ENCODE measurements around the gene PPP1R7.

PPP1R7 gene

GRCh38 chr2:241102239-241102803, 47.9 kb upstream of the PPP1R7 start, which contains the start of gene MTERF4 (continued):
- peak; percentile 53 for TF ChIP-seq CTCF (tag by site-specific recombination; IDR thresholded peaks at IDR 0.05)
- peak; percentile 98 for TF ChIP-seq ZNF391 (tag by site-specific recombination; IDR thresholded peaks at IDR 0.05; ENCODE audit: borderline replicate concordance, low read depth)
- TF ChIP-seq ZNF530 (tag by site-specific recombination; IDR thresholded peaks at IDR 0.05; ENCODE audit: low read depth) = no peak
- peak; percentile 97 for TF ChIP-seq ZNF660 (tag by site-specific recombination; IDR thresholded peaks at IDR 0.05)
- no peak for TF ChIP-seq ZNF792 (tag by site-specific recombination; IDR thresholded peaks at IDR 0.05)
- TF ChIP-seq, protein P1, sequence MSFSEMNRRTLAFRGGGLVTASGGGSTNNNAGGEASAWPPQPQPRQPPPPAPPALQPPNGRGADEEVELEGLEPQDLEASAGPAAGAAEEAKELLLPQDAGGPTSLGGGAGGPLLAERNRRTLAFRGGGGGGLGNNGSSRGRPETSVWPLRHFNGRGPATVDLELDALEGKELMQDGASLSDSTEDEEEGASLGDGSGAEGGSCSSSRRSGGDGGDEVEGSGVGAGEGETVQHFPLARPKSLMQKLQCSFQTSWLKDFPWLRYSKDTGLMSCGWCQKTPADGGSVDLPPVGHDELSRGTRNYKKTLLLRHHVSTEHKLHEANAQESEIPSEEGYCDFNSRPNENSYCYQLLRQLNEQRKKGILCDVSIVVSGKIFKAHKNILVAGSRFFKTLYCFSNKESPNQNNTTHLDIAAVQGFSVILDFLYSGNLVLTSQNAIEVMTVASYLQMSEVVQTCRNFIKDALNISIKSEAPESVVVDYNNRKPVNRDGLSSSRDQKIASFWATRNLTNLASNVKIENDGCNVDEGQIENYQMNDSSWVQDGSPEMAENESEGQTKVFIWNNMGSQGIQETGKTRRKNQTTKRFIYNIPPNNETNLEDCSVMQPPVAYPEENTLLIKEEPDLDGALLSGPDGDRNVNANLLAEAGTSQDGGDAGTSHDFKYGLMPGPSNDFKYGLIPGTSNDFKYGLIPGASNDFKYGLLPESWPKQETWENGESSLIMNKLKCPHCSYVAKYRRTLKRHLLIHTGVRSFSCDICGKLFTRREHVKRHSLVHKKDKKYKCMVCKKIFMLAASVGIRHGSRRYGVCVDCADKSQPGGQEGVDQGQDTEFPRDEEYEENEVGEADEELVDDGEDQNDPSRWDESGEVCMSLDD (tag by site-specific recombination; IDR thresholded peaks at IDR 0.05) = peak; percentile 74
- 0 out of 2 replicates have a peak, but pooled peaks have one; percentile 14 for TF ChIP-seq ZNF585B (tag by site-specific recombination; IDR thresholded peaks at IDR 0.05)
- peak; percentile 85 for TF ChIP-seq ZNF24 (tag by site-specific recombination; IDR thresholded peaks at IDR 0.05)
- TF ChIP-seq, protein P2, sequence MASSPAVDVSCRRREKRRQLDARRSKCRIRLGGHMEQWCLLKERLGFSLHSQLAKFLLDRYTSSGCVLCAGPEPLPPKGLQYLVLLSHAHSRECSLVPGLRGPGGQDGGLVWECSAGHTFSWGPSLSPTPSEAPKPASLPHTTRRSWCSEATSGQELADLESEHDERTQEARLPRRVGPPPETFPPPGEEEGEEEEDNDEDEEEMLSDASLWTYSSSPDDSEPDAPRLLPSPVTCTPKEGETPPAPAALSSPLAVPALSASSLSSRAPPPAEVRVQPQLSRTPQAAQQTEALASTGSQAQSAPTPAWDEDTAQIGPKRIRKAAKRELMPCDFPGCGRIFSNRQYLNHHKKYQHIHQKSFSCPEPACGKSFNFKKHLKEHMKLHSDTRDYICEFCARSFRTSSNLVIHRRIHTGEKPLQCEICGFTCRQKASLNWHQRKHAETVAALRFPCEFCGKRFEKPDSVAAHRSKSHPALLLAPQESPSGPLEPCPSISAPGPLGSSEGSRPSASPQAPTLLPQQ (tag by site-specific recombination; IDR thresholded peaks at IDR 0.05) = peak; percentile 89
- TF ChIP-seq IKZF3 (tag by site-specific recombination; IDR thresholded peaks at IDR 0.05) = peak; percentile 67
- TF ChIP-seq ZNF513 (tag by site-specific recombination; IDR thresholded peaks at IDR 0.05) = 0 out of 2 replicates have a peak, but pooled peaks have one; percentile 34
- TF ChIP-seq ZBTB21 (tag by site-specific recombination; IDR thresholded peaks at IDR 0.05) = peak; percentile 55
- TF ChIP-seq, protein P3, sequence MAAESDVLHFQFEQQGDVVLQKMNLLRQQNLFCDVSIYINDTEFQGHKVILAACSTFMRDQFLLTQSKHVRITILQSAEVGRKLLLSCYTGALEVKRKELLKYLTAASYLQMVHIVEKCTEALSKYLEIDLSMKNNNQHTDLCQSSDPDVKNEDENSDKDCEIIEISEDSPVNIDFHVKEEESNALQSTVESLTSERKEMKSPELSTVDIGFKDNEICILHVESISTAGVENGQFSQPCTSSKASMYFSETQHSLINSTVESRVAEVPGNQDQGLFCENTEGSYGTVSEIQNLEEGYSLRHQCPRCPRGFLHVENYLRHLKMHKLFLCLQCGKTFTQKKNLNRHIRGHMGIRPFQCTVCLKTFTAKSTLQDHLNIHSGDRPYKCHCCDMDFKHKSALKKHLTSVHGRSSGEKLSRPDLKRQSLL (tag by site-specific recombination; IDR thresholded peaks at IDR 0.05) = no peak
- TF ChIP-seq ZBTB44 (tag by site-specific recombination; IDR thresholded peaks at IDR 0.05) = 0 out of 2 replicates have a peak, but pooled peaks have one; percentile 38
- TF ChIP-seq EGR2 (tag by site-specific recombination; IDR thresholded peaks at IDR 0.05; ENCODE audit: low read depth) = peak; percentile 31; the same call in 1 of the 2 replicates
- no peak for TF ChIP-seq ZNF184 (tag by site-specific recombination; IDR thresholded peaks at IDR 0.05)
- TF ChIP-seq KLF7 (tag by site-specific recombination; IDR thresholded peaks at IDR 0.05; ENCODE audit: borderline replicate concordance) = peak; percentile 81; the same call in 1 of the 2 replicates
- TF ChIP-seq, protein P4, sequence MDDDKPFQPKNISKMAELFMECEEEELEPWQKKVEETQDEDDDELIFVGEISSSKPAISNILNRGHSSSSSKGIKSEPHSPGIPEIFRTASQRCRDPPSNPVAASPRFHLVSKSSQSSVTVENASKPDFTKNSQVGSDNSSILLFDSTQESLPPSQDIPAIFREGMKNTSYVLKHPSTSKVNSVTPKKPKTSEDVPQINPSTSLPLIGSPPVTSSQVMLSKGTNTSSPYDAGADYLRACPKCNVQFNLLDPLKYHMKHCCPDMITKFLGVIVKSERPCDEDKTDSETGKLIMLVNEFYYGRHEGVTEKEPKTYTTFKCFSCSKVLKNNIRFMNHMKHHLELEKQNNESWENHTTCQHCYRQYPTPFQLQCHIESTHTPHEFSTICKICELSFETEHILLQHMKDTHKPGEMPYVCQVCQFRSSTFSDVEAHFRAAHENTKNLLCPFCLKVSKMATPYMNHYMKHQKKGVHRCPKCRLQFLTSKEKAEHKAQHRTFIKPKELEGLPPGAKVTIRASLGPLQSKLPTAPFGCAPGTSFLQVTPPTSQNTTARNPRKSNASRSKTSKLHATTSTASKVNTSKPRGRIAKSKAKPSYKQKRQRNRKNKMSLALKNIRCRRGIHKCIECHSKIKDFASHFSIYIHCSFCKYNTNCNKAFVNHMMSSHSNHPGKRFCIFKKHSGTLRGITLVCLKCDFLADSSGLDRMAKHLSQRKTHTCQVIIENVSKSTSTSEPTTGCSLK (tag by site-specific recombination; IDR thresholded peaks at IDR 0.05) = no peak
- TF ChIP-seq SP3 (tag by site-specific recombination; IDR thresholded peaks at IDR 0.05) = peak; percentile 73
- no peak for TF ChIP-seq ZNF19 (tag by site-specific recombination; IDR thresholded peaks at IDR 0.05; ENCODE audit: low read depth)
- TF ChIP-seq, protein P5, sequence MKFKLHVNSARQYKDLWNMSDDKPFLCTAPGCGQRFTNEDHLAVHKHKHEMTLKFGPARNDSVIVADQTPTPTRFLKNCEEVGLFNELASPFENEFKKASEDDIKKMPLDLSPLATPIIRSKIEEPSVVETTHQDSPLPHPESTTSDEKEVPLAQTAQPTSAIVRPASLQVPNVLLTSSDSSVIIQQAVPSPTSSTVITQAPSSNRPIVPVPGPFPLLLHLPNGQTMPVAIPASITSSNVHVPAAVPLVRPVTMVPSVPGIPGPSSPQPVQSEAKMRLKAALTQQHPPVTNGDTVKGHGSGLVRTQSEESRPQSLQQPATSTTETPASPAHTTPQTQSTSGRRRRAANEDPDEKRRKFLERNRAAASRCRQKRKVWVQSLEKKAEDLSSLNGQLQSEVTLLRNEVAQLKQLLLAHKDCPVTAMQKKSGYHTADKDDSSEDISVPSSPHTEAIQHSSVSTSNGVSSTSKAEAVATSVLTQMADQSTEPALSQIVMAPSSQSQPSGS (tag by site-specific recombination; IDR thresholded peaks at IDR 0.05; ENCODE audit: low read depth) = no peak
- TF ChIP-seq YY1 (tag by site-specific recombination; IDR thresholded peaks at IDR 0.05) = peak; percentile 95
- TF ChIP-seq OVOL3 (tag by site-specific recombination; IDR thresholded peaks at IDR 0.05) = peak; percentile 84
- no peak for TF ChIP-seq SETDB1 (IDR thresholded peaks at IDR 0.05; ENCODE audit: insufficient read length, low read length)
- peak; percentile 35 for TF ChIP-seq ZIC2 (tag by site-specific recombination; IDR thresholded peaks at IDR 0.05)
- TF ChIP-seq GLIS1 (tag by site-specific recombination; IDR thresholded peaks at IDR 0.05) = peak; percentile 48
